Fibroblast of pulmonary artery (primary cell): Measurements from ENCODE around the gene CCSER1.

Experiments
- DNase-seq: peaks from one replicate; pipeline ENCODE4 v3.0.0-alpha.2; 2010; ENCODE audit warnings: low read depth
- H3K4me3 ChIP-seq: replicated peaks from 2 replicates; pipeline ENCODE4 v1.5.1; 2011; ENCODE audit warnings: low read depth, mild to moderate bottlenecking, control low read depth, low read length, moderate library complexity
- TF ChIP-seq, protein P1 (sequence below): IDR thresholded peaks from 2 replicates; pipeline ENCODE4 v1.5.1; 2011; ENCODE audit warnings: mild to moderate bottlenecking, control low read depth, low read length, inconsistent platforms; ENCODE audit errors: missing control alignments

Gene CCSER1

GRCh38 chr4:90084967-90085295, 42.3 kb upstream of the CCSER1 start:
- no peak for DNase-seq
- TF ChIP-seq, protein P1, sequence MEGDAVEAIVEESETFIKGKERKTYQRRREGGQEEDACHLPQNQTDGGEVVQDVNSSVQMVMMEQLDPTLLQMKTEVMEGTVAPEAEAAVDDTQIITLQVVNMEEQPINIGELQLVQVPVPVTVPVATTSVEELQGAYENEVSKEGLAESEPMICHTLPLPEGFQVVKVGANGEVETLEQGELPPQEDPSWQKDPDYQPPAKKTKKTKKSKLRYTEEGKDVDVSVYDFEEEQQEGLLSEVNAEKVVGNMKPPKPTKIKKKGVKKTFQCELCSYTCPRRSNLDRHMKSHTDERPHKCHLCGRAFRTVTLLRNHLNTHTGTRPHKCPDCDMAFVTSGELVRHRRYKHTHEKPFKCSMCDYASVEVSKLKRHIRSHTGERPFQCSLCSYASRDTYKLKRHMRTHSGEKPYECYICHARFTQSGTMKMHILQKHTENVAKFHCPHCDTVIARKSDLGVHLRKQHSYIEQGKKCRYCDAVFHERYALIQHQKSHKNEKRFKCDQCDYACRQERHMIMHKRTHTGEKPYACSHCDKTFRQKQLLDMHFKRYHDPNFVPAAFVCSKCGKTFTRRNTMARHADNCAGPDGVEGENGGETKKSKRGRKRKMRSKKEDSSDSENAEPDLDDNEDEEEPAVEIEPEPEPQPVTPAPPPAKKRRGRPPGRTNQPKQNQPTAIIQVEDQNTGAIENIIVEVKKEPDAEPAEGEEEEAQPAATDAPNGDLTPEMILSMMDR, result no peak
- H3K4me3 ChIP-seq, result no peak overlapping the region

DNA sequence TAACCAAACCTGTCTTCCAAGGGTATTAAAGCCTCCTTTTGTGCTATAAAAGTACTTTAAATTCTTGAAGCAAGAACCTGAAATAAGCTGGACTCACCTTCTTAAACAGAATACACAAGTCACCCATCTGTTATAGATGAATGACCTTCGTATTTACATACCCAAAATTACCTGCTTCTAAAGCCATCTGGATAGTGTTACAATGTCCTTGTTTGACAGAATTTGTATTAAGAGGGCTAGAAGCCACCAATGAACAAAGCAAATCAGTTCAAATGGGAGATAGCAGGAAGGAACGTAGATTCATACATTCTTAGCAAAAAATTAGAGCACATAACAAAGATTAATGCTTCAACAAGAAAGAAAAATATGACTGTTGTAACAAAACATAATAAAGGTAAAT, 33.7 kb upstream of the CCSER1 start:
- no peak overlapping the region for H3K4me3 ChIP-seq
- no peak for DNase-seq
- TF ChIP-seq, protein P1, result no peak

DNA sequence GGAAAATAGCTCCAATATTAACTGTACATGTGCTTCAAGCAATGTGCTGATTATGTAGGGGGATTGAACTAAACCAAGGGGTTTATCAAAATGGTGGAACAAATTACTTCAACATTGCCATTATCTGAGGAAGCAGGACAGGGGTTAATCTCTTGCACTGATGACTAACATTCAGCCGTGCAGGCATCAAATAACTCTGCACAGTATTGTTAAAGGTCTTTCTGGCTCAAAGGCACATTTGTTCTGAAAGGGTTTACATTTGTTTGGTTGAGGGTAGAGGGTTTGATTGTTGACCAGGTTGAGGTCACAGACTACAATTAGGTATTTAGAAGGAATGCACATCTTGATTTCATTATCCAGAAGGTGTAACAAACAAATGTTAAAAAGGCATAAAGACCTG, 32.2 kb upstream of the CCSER1 start:
- H3K4me3 ChIP-seq, result no peak overlapping the region
- no peak for DNase-seq
- TF ChIP-seq, protein P1, result no peak

DNA sequence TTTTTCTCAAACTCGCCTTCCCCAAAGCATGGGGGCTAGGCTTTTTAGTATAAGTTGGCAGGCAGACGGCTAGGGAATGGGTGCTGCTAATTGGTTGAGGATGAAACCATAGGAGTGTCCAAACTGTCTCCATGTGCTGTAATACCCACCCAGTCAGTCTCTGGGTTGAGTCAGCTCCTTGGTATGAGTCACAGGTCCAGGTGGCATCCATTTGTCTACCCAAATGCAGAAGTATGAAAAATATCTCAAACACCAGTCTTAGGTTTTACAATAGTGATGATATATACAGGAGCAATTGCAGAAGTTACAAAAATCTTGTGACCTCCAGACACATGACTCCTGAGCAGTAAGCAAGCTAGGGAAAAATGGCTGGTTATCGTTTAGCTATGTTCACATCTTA, 27.4 kb upstream of the CCSER1 start:
- TF ChIP-seq, protein P1, result no peak
- DNase-seq, result no peak
- H3K4me3 ChIP-seq, result no peak overlapping the region

DNA sequence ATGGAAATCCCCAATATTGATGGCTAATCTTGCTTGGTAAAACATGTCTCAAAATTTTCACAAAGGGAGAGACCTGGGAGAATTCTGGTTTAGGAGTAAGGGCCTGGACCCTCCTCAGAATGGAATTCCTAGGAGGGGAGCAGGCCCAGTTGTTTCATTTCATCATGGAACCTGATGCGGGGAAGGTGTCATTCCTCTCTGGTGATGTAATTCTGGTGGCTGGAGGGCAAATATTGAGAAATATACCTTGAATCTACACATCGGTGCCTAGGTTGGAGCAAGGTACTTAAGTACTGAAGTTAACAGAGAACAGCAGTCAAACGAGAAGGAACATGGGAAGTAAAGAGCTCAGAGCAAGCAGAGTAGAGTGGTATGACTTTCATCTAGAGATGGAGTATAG, 23.2 kb upstream of the CCSER1 start:
- DNase-seq, result no peak
- H3K4me3 ChIP-seq, result no peak overlapping the region
- TF ChIP-seq, protein P1, result no peak

DNA sequence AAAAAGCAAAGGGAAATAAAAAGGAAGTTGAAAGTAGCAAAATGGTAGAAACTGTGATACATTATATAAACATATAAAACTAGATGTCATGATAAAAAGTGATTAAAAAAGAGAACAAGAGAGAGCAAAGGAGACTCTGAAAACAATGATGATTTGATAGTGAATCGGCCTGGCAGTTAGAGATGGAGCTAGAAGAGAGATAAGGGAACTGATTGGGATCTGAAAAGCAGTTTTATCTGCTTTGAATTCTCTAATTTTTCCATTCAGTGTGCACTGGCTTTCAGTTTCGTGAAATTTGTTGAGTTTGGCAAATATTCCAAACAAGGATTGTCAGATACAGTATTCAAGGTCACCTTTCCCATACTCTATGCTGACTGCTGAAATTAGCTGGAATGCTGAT, 21.9 kb upstream of the CCSER1 start:
- no peak for DNase-seq
- no peak overlapping the region for H3K4me3 ChIP-seq
- TF ChIP-seq, protein P1, result no peak

- TF ChIP-seq, protein P1, result no peak
- no peak overlapping the region for H3K4me3 ChIP-seq
- no peak for DNase-seq
These were observed 14.5 kb upstream of the CCSER1 start for GRCh38 chr4:90112715-90113114.
